DND-41 (cell line): ENCODE results near the gene ITGA2.

ENCODE experiments used
- ATAC-seq: fragments of 200-7000 bp; cut with Tn5 transposase; 3 replicates; pipeline ENCODE4 v1.9.1; 2021; ENCODE audit warnings: low read depth; ENCODE audit not compliant: insufficient read depth
- DNase-seq: peaks from one replicate; pipeline ENCODE4 v3.0.0-alpha.2; 2020
- H2AFZ ChIP-seq: 2 replicates; pipeline ENCODE4 v1.6.0; 2012; ENCODE audit warnings: low read depth, low read length
- H3K27ac ChIP-seq: 2 replicates; pipeline ENCODE4 v1.5.1; 2012; ENCODE audit warnings: low read length, inconsistent platforms
- H3K27me3 ChIP-seq: fragments of 200-600 bp; sonication (generic); 2 replicates; pipeline ENCODE4 v1.6.0; 2012; ENCODE audit warnings: low read length, mild to moderate bottlenecking, inconsistent platforms; ENCODE audit not compliant: insufficient read depth, poor library complexity
- H3K36me3 ChIP-seq: 2 replicates; pipeline ENCODE4 v1.5.1; 2012; ENCODE audit warnings: low read length, inconsistent platforms; ENCODE audit not compliant: insufficient read depth
- H3K4me1 ChIP-seq: 2 replicates; pipeline ENCODE4 v1.5.1; 2012; ENCODE audit warnings: mild to moderate bottlenecking, low read length; ENCODE audit not compliant: insufficient read depth
- H3K4me2 ChIP-seq: 2 replicates; pipeline ENCODE4 v1.6.0; 2012; ENCODE audit warnings: mild to moderate bottlenecking, moderate library complexity, low read length, inconsistent platforms; ENCODE audit not compliant: insufficient read depth
- H3K4me3 ChIP-seq, 2 experiments: fragments of 200-600 bp in 1 of 2; shearing (Covaris generic) in 1 of 2; 2 replicates each; pipeline ENCODE4 v1.5.1; 2012 to 2016; ENCODE audit warnings: inconsistent platforms in 2 of 2, low read length in 2 of 2, mild to moderate bottlenecking in 2 of 2, low read depth in 1 of 2, moderate library complexity in 1 of 2
- H3K79me2 ChIP-seq: 2 replicates; pipeline ENCODE4 v1.6.0; 2012; ENCODE audit warnings: low read length, inconsistent platforms; ENCODE audit not compliant: insufficient read depth
- H3K9ac ChIP-seq: 2 replicates; pipeline ENCODE4 v1.6.0; 2012; ENCODE audit warnings: low read depth, mild to moderate bottlenecking, inconsistent platforms, low read length, moderate library complexity
- H3K9me3 ChIP-seq: 2 replicates; pipeline ENCODE4 v1.5.1; 2012; ENCODE audit warnings: low read length, moderate library complexity, mild to moderate bottlenecking, inconsistent platforms; ENCODE audit not compliant: insufficient read depth, severe bottlenecking
- H4K20me1 ChIP-seq: 2 replicates; pipeline ENCODE4 v1.6.0; 2012; ENCODE audit warnings: low read length; ENCODE audit not compliant: insufficient read depth
- CTCF ChIP-seq: IDR thresholded peaks from 2 replicates; pipeline ENCODE4 v1.5.1; 2012; ENCODE audit warnings: borderline replicate concordance, low read length, moderate library complexity, mild to moderate bottlenecking; ENCODE audit not compliant: poor library complexity, severe bottlenecking; ENCODE audit errors: extremely low read depth
- EZH2 ChIP-seq: IDR thresholded peaks from 3 replicates; pipeline ENCODE4 v1.6.1; 2012; ENCODE audit warnings: borderline replicate concordance, low read depth, mild to moderate bottlenecking, moderate library complexity, low read length, inconsistent platforms; ENCODE audit not compliant: severe bottlenecking

The ITGA2 gene

GRCh38 chr5:52956014-52956413 lies 33.1 kb upstream of the ITGA2 start:
- Histone ChIP-seq H3K79me2 (no peaks in the 10 kb centered on the region), H2AFZ (no peak overlapping the region), H3K27ac (no peak overlapping the region), H3K27me3 (no peaks in the 10 kb centered on the region), H3K36me3 (peaks cover 8% of the 10 kb centered on the region), H3K4me2 (no peak overlapping the region), H3K4me1 (no peaks in the 10 kb centered on the region), H3K9ac (no peak overlapping the region), H3K4me3 (no peak overlapping the region), H3K9me3 (no peaks in the 10 kb centered on the region), H4K20me1 (no peaks in the 10 kb centered on the region)
- DNase-seq (no peak), ATAC-seq (no peak)
- TF ChIP-seq EZH2 (no peak), CTCF (no peak)

- Histone ChIP-seq H3K4me1 (no peaks in the 10 kb centered on the region), H3K27ac (no peak overlapping the region), H3K4me2 (no peak overlapping the region), H3K36me3 (peaks cover 8% of the 10 kb centered on the region), H3K4me3 (no peak overlapping the region), H3K79me2 (no peaks in the 10 kb centered on the region), H2AFZ (no peak overlapping the region), H3K27me3 (no peaks in the 10 kb centered on the region), H3K9me3 (no peaks in the 10 kb centered on the region), H3K9ac (no peak overlapping the region), H4K20me1 (no peaks in the 10 kb centered on the region)
- DNase-seq = no peak
- ATAC-seq = no peak
- TF ChIP-seq EZH2 (no peak), CTCF (no peak)
Observed at GRCh38 chr5:52956915-52957747, 32.0 kb upstream of the ITGA2 start.

GRCh38 chr5:52961274-52961681 lies 27.9 kb upstream of the ITGA2 start:
- no peak for DNase-seq
- Histone ChIP-seq H3K9me3 (no peaks in the 10 kb centered on the region), H2AFZ (no peak overlapping the region), H3K36me3 (no peaks in the 10 kb centered on the region), H3K27me3 (no peaks in the 10 kb centered on the region), H3K27ac (no peak overlapping the region), H3K4me3 (no peak overlapping the region), H3K4me2 (no peak overlapping the region), H3K79me2 (no peaks in the 10 kb centered on the region), H4K20me1 (no peaks in the 10 kb centered on the region), H3K4me1 (no peaks in the 10 kb centered on the region), H3K9ac (no peak overlapping the region)
- ATAC-seq = no peak
- TF ChIP-seq CTCF = no peak
- TF ChIP-seq EZH2 = no peak
